ENCODE measurements around the gene FKBP1B.
A peak's percentile ranks its signal among the peaks of the same experiment; 100 is the strongest.
"Not testable (repeated sequence)": the region's sequence is repeated elsewhere in the genome, so short reads cannot be mapped to it uniquely, and the experiment has no call there.

FKBP1B gene

DNA sequence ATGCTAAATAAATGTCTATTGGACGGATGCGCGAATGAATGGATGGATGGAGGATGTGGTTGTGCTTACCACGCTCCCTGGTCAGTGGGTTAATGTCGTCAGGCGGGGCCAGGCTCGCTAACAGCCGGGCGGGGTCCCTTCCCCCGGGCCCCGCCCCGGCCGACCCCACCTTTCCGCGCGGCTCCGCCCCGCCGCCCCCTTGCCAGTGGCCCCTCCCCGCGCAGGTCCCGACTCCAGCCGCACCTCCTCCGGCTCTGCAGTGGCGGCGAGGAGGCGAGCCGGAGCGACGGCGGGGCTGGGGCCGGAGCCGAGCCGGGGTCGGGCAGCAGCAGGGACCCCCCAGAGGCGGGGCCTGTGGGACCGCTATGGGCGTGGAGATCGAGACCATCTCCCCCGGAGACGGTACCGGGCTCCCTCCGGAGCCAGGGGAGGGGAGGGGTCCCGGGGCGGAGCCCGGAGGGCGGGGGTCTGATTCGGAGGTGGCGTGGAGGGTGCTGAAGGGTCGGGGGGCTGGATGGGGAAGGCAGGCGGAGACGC is at the start of gene FKBP1B:
FKBP1B (plus strand) TSS at position 257 of the 537 bp plus-strand sequence; CDS start at position 366, 109 bp downstream.
- DNase-seq = peak; percentile 65

DNA sequence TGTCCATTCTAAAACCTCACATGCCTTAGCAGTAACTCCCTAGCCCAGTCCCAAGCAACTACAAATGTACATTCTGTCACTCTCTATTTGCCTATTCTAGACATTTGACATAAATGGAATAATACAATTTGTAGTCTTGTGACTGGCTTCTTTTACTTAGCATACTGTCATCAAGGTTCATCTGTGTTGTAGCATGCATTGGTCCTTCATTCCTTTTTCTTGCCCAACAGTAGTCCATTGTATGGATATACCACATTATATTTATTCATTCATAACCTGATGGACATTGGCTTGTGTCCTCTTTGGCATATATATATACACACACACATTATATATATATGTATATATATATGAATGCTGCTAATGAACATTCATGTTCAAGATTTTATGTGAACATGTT is 41.8 kb upstream of the FKBP1B start:
- DNase-seq = no peak

DNA sequence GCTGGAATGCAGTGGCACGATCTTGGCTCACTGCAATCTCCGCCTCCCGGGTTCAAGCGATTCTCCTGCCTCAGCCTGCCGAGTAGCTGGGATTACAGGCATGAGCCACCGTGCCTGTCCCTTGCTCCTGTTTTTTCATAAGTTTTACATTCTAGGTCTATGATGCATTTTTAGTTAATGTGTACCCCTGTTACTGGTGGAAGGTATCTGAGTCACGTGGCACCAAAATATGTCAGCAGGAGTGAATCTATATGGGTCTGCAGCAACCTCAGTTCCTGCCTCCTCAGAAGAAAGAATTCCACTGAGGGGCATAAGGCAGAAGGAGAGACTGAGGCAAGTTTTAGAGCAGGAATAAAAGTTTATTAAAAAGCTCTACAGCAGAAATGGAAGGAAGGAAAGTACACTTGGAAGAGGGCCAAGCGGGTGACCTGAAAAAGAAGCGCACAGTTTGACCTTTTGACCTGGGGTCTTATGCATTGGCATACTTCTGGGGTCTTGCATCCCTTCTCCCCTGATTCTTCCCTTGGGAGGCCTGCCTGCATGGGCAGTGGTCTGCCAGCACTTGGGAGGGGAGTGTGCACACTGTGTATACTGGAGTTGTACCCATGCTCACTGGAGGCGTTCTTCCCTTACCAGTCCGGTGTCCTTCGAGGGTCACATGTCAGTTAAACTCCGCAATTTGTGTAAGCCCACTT is 40.7 kb upstream of the FKBP1B start:
- DNase-seq = no peak

DNA sequence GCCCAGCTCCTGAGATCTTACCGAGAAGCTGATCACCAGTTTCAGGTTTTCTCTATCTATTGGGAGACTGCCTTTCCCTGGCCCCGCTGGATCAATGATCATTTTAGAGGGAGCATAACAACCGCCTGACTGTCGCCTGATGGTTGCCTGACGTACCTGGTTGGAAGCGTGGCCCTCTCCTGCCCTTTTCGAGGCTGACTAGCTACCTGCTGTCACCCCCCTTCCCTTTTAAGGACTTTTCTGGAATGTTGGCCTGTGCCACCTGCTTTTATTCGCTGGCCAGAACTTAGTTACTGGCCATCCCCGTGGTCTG is 40.2 kb upstream of the FKBP1B start:
- DNase-seq = no peak

DNA sequence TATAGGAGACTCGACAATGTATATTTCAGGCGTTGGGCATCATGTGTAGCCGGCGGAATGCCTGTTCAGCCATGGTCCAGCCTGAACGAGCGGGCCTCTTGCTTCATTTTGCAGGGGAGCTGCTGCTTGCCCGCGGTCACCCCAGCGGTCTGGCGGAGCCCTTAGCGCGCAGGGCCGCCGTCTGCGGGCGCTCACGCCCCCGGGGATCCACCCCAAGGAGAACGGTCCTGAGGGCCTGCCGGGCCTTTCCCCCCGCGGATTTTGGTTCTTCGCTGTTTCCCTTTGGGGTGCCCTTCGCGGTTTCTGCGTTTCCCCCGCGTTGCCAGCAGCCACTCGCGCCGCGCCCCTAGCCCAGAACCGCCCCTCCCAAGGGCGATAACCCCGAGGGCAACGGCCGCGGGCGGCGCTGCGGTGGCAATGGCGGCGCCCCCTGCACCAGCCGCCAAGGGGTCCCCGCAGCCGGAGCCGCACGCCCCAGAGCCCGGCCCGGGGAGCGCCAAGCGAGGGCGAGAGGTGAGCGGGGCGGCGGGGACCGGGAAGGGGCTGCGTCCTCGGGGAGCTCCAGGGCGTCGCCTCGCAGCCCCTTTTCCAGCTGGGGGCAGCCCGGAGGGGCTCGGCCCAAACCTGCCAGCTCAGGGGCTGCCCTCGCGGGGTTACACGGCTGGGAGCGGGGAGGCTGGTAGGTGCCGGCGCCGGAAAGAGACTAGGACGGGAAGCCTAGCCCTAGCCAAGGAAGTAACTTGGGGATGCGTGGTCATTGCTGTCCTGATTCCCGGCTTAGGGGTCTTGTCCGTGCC is 39.7 kb upstream of the FKBP1B start, which contains the start of gene MFSD2B:
MFSD2B (plus strand) TSS at position 406 of the 797 bp plus-strand sequence; CDS start at position 418, 12 bp downstream.
- DNase-seq = no peak

DNA sequence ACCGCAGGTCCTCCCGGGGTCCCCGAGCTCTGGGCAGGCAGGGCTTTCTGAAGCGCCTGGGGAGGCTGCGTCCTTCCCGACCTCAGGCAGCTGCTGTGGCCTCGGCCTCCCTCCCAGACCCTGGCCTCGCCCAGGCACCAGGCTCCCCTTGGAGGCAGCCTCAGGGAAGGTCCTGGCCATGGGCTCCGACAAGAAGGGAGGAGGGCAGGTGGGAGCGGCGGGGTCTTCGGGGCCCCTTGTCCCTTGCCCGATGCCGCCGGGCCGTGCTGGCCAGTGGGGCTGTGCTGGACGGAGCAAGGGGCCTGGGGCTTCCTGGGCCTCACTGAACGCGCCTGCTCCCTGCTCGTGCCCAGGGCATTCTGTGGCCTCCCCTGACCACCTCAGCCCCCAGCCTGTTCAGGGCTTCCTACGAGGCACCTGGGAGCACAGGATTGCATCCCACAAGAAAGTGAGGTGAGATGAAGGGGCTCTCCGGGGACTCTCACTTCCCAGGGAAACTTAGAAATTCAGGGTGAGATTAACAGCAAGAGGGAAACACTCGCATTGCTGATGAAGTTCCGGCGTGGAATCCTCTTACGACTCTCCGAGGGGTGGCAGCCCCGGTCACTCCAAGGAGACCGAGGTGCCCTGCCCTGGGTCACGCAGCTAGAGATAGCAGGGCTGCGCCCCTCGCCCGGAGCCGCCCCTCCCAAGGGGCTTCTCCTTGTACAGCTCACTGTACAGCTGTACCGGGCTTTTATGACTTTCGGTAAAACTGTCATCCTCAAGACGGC is 38.9 kb upstream of the FKBP1B start:
- DNase-seq = no peak

DNA sequence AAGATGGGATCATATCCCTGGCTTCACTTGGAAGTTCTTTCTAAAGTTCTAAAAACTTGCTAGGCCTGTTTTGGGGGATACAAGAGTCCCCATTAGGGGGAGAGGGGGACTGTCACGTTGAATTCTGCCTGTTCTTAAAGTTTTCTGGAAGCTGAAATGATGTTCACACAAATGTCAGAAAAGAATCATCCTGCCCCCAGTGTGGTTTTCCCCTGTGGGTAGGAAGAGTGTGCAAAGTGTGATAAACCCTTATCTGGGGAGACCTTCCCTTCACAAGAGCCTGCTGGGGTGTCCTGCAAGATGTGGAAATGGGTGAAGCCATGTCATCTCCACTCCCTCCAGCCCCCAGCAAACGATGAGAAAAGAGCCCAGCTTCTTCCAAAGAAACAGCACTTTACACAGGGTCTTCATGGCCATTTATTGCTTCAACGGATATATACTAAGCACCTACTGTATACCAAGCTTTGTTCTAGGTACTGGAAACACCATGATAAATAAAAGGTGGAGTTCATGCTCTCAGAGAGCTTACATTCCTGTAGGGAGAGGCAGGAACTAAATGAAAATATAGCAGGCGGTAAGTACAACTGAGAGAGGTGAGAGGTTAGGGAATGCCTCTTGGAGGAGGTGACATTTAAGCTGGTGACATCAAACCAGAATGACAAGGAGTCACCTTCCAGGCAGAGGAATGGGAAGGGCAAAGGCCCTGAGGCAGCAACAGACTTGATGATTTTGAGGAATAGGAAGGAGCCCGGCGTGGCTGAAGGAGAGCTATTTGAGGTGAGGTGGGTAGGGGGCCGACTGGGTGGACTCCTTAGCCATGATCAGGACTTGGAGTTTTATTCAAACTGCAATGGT is 38.1 kb upstream of the FKBP1B start:
- no peak for DNase-seq

DNA sequence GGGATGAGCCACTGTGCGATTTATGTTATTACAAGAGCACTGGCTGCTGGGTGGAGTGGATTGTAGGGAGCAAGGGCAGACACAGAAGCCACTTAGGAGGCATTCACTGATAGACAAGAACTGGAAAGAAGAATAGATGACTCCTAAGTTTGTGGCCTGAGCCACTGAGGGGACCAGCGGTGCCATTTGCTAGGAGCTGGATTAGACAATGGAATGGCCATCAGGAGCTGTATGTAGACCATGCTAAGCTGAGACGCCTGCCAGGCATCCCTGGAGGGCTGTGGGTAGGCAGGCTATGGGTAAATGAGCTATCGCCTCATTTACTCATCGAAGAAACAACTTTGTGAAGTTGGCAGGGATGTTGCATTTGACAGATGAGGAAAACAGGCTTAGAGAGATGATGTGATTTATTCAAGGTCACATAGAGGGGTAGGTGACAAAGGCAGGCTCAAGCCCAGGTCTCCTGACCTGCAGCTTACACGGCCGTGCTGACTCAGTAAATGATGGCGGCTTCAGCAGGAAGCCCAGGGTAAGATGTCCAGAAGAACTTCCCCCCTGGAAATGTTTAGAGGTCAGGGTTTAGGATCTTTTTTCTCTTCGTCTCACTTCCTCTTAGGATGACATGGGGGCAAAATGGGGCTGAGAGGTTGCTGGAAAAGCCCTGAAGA is 36.9 kb upstream of the FKBP1B start:
- no peak for DNase-seq

DNA sequence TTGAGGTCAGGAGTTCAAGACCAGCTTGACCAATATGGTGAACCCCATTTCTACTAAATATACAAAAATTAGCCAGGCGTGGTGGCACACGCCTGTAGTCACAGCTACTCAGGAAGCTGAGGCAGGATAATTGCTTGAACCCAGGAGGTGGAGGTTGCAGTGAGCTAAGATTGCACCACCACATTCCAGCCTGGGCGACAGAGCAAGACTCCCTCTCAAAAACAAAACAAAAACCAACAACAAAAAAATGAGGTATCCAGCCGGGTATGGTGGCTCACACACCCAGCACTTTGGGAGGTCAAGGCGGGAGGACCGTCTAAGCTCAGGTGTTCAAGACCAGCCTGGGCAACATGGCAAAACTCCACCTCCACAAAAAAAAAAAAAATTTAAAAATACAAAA is 34.6 kb upstream of the FKBP1B start:
- DNase-seq = not testable (repeated sequence)

DNA sequence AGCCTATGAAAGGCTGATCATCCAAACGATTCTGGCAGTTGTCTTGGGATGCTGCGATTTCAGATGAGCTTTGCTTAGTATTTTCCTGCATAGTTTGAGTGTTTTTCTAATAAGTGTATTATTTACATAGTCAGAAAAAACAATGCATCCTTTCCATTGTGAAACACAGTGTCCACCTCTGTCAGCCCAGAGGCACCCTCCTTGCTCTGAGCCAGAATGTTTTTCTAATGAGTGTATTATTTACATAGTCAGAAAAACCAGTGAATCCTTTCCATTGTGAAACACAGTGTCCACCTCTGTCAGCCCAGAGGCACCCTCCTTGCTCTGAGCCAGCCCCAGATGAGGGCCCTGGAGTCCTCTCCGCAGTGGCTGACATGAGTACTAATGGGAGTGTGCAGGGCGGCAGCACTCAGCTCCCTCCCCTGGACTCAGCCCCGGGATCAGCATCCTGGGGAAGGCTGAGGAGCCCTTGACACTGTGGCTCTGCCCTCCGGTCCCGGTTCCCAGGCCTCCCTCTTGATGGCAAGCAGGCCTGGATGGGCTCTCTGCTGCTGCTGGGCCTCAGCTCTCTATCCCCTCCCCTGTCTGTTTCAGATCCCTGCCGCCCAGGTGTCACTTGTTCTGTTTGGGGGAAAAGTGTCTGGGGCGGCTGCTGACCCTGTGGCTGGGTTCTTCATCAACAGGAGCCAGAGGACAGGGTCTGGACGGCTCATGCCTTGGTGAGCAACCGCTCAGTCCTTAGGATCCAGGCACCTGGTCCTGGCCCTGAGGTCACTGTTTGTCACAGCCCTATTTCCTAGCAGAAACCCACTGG is 33.8 kb upstream of the FKBP1B start:
- no peak for DNase-seq

DNA sequence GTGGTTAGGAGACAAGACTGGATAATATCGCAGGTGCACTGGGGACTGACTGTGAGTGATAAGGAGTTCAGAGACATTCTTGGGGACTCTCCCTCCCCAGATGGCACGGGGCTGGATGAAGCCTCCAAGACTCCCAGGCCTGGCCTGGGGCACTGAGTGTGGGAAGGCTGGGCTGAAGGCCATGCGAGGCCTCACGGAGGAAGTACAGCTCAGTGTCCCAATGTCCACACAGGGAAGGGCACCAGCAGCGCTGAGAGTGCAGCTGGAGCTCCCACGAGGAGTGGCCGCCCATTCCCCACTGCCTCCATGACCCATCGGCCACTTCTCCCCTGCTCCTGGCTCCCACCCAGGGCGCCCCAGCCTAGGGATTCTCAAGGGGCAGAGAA is 33.2 kb upstream of the FKBP1B start:
- DNase-seq = no peak

DNA sequence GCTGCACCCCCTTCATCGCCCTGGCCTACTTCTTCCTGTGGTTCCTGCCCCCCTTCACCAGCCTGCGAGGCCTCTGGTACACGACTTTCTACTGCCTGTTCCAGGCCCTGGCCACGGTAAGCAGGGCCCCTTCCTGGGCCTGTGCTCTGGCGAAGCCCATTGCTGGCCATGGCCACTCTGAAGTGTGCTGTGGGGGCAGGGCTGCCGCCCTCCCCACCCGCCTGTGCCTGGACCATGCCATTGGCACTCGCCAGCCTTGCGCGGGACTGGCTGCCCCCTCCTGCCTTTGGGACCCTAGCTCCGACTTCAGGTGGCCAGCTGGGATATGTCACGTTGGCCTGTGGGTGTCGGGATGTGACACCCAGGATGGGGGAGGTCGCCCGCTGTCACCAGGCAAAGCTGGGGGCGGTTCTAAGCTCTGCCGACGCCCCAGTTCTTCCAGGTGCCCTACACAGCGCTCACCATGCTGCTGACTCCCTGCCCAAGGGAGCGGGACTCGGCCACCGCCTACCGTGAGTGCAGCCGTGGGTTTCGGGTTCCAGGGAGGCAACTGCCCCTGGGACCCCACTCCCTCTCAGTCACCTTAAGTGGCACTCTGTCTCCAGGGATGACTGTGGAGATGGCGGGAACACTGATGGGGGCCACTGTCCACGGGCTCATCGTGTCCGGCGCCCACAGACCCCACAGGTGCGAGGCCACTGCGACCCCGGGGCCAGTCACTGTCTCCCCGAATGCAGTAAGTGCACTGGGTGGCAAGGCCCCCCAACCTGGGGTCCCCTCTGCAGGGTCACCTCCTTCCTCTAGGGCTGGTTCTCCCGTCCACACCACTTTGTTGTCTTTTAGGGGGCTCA is 32.5 kb upstream of the FKBP1B start:
- no peak for DNase-seq

DNA sequence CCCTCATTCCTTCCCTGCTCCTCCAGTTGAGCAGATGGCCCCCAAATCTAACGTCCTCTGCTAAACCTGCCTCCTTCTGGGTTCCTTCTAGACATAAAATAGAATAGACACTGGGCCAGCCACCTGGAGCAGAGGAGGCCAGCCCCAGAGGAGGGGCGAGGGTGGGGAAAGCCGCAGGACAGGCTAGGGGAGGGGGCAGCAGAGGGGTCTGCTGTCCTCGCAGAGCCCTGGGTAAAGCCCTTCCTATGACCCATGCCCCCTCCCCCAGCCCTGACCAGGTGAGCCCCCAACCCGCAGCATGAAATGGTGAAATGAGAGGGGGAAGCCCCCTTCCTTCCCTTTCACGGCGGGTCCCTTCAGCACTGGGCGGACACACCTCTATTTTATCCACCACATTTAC is 31.8 kb upstream of the FKBP1B start:
- no peak for DNase-seq

DNA sequence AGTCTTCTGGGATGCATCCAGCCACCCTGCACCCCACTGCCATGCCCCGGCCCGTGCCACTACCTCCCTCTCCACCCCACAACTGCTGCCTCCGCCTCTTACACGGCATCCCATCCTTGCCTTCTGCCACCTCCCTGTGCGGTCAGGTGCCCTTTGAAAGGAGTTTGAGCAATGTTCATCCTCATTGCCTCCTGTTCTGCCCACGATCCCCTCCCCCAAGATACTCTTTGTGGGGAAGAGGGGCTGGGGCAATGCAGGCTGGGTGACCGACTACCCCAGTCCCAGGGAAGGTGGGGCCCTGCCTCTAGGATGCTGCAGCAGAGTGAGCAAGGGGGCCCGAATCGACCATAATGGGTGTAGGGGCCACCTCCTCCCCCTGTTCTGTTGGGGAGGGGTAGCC is 31.3 kb upstream of the FKBP1B start:
- DNase-seq = no peak

DNA sequence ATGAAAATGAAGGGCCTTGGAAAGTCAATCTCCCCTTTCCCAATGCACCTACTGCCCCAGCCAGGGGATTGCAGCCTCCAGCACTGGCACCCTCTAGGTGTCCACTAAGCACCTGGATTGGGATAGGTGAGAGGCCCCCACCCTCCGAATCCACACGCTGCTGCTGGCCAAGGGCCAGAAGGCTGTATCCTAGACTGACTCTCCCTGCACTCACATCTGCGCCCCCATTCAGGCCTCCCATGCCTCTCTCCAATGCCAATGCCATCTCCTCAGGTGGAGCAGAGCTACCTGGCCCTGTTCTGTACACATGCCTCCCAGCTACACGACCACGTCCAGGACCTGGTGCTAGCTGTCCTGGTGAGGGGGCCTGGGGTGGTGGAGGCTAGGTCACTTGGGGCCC is 29.8 kb upstream of the FKBP1B start:
- no peak for DNase-seq

DNA sequence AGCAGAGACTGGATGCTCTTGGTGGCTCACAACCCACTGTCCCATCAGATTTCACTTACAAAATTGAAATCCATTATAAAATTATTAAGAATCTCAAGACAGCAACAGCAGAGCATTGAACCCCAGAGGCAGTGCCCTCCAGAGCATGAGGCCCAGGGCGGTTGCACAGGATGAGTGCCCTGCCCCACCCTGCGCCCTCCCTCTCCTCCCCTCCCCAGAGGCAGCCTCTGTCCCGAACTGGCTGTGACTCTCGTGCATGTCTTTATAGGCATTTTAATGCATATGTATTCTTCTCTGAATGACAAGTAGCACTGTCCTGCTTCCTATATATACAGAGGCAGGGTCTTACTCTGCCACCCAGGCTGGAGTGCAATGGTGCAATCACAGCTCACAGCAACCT is 29.3 kb upstream of the FKBP1B start:
- no peak for DNase-seq

DNA sequence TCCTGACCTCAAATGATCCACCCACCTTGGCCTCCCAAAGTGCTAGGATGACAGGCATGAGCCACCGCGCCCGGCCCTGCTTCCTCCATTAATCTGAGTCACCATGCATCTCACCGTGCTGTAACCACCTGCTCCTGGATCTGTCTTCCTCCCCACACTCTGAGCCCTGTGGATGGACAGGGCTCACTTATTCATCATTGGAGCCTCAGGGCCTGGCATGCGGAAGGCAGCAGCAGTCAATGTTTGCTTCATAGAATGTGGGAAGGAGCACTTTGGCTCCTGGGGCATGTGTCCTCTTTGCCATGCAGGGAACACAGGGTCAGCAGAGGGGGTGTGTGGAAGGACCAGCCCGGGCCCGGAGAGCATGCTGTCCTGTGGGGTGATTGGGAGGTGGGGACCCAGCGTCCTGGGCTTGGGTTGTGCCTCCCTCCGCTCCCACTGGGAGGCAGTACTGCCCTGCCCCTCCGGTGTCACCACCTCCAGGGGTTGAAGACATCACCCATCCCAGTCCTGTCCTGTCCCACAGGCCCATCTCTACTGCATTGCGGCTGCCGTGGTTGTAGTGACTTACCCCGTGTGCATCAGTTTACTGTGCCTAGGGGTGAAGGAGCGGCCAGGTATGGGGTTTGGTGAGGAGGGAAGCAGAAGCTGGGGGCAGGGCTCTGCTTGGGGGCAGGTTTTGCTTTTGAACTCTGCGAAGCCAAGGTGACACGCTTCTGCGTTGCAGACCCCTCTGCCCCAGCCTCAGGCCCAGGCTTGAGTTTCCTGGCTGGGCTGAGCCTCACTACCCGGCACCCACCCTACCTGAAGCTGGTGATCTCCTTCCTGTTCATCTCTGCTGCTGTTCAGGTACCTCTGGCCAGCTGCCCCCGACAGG is 28.2 kb upstream of the FKBP1B start:
- no peak for DNase-seq

DNA sequence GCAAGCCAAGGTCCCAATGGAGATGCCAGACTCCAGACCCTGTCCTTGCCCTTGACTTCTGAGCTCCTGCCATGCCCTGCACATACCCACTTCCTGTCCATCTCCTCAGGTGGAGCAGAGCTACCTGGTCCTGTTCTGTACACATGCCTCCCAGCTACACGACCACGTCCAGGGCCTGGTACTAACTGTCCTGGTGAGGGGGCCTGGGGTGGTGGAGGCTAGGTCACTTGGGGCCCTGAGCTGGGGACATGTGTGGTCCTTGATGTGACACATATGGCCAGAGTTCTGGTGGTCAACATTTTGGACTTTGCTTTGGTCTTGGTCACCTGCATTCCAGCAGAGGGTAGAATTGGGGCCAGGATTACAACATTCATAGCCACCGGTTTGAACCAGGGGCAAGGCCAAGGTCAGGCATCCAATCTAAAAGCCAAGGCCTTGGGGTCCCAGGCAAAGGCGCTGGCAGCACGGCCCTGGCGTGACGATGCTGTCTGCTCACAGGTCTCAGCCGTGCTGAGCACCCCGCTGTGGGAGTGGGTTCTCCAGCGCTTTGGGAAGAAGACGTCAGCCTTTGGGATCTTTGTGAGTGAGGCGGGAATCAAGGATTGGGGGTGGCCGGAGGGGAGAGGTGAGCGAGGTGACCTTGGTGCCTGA is 27.1 kb upstream of the FKBP1B start:
- no peak for DNase-seq
